Activated CD4-positive, alpha-beta T cell treated with anti-CD3 and anti-CD28 coated beads, Interleukin-2, Interleukin-4, amounts not matched to agents 100 ng/mL and 50 ng/mL, durations not matched to agents 16 hours and 8 hours (primary cell): ENCODE results near the gene BRSK1.
"Not testable (repeated sequence)": the region's sequence is repeated elsewhere in the genome, so short reads cannot be mapped to it uniquely, and the experiment has no call there.

Source experiments
- DNase-seq: peaks from one replicate; pipeline ENCODE4 v3.0.0-alpha.2; 2020; ENCODE audit warnings: low spot score

BRSK1 gene

GRCh38 chr19:55304279-55304978, 20.6 kb downstream of the BRSK1 start:
- peak; percentile 41 for DNase-seq

DNA sequence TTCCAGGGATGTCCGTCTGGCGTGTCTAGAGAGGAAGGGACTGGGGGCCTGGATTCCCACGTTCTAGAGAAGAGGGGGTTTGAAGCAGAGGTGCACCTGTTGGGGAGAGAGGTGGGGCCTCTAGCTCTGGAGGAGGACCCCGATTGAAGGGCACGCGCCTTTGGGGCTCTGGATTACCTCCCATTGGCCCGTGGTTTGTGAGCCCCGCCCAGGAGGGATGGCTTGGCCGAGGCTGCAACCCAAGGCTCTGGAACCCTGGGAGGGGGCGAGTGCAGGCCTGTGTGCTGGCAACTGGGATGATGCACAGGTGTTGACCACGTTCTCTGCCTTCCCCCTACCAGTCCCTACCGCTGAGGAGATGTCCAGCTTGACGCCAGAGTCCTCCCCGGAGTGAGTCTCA, 21.2 kb downstream of the BRSK1 start:
- DNase-seq, result no peak

DNA sequence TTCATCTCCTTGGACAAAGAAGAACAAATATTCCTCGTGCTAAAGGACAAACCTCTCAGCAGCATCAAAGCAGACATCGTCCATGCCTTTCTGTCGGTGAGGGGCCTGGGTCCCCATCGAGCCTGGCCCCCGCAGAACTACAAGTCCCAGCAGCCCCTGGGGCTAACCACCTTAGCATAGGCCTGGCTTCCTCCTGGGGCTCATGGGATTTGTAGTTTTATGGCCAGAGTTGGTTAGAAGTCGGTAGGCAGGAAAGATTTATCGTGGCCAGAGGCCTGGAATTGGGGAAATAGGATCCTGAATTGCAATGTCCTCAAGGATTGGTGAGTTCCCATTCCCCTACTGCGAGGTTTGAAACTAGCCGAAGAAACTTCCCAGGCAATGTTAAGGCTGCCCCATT, 21.7 kb downstream of the BRSK1 start:
- peak; percentile 56 for DNase-seq

- DNase-seq, result no peak
Measured at GRCh38 chr19:55305983-55306562, 22.3 kb downstream of the BRSK1 start.

DNA sequence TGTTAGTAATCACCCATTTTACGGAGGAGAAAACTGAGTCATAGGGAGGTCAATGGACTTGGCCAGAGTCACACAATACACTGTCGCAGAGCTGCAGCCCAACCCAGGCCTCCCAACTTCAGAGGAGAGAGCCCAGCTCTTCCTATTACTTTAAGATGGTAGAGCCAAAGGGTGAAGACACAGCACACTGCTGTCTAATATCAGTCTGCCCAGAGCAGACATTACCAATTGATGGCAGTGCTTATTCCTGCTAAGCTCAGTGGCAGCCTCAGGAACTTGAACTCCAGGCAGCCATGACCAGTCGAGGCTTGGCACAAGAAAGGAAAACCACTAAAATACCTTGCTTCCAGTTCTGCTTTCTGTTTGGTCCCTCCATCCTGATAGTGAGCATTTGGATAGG, 22.9 kb downstream of the BRSK1 start:
- DNase-seq, result no peak

DNA sequence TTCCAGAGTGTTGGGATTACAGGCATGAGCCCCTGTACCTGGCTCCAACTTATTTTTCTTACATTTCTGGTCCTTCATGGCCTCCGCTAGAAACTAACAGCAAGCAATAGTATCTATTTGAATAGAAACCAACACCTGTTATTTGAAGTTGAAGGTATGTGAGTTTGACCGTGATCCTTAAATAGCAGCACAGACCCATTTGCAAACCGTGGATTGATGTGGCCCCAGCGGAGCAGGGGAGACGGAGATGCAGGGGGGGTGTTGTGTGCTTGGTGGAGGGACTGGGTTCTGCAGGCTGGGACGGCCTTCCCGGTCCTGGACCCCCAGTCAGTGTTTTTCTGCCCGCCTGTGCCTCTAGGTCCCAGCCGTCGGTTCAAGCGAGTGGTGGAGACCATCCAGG, 24.5 kb downstream of the BRSK1 start:
- no peak for DNase-seq

DNA sequence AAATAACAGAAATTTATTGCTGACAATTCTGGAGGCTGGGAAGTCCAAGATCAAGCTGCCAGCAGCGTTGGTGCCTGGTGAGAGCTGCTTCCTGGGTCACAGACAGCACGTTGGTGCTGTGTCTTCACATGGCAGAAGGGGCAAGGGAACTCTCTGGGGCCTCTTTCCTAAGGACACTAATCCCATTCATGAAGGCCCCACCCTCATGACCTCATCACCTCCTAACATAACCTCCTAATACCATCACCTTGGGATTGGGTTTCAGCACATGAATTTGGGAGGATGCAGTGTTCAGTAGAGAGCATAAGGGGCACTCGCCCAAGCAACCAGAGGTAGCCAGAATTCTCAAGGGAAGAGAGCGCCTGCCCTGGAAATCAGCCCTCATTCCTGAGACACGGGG, 25.7 kb downstream of the BRSK1 start:
- DNase-seq, result no peak

- no peak for DNase-seq
Measured at GRCh38 chr19:55310498-55310897, 26.7 kb downstream of the BRSK1 start.

GRCh38 chr19:55311397-55311796, 27.6 kb downstream of the BRSK1 start:
- no peak for DNase-seq

DNA sequence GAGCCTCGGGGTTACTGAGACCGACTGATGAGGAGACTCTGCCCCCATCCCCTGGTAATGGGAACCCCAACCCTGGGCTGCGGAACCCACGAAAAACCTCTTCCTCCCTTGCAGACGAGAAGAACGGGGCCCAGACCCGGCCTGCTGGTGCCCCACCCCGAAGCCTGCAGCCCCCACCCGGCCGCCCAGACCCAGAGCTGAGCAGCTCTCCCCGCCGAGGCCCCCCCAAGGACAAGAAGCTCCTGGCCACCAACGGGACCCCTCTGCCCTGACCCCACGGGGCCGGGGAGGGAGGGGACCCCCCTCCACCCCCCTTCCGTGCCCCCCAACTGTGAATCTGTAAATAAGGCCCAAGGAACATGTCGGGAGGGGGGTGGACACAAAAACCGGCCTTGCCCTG, 28.0 kb downstream of the BRSK1 start:
- no peak for DNase-seq

- DNase-seq, result no peak
Measured at GRCh38 chr19:55312621-55313512, 29.1 kb downstream of the BRSK1 start.

- DNase-seq, result no peak
Measured at GRCh38 chr19:55314396-55314795, 30.6 kb downstream of the BRSK1 start.

GRCh38 chr19:55315956-55316525, 32.2 kb downstream of the BRSK1 start:
- no peak for DNase-seq

GRCh38 chr19:55316646-55317045, 32.8 kb downstream of the BRSK1 start:
- DNase-seq, result no peak

DNA sequence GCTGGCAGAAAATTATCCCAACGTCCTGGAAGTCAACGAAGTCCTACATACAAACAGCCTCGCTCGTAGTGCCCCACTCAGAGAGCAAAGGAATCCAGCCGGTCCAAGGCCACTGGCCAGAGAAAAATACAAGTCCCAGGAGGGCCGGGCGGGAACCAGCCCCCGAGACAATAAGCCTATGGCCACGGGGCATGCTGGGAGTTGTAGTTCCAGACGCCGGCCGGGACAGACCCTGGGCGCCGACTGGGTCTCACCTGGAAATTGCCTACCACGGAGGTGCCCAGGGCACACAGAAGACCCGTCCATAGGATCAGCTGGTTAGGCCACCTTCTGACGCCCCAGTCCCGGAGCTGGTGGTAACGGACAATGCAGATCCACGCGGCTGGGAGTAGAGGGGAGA, 36.0 kb downstream of the BRSK1 start:
- no peak for DNase-seq

- DNase-seq, result no peak
Measured at GRCh38 chr19:55320844-55321419, 37.1 kb downstream of the BRSK1 start.

- DNase-seq, result no peak
Measured at GRCh38 chr19:55321466-55322137, 37.8 kb downstream of the BRSK1 start.

DNA sequence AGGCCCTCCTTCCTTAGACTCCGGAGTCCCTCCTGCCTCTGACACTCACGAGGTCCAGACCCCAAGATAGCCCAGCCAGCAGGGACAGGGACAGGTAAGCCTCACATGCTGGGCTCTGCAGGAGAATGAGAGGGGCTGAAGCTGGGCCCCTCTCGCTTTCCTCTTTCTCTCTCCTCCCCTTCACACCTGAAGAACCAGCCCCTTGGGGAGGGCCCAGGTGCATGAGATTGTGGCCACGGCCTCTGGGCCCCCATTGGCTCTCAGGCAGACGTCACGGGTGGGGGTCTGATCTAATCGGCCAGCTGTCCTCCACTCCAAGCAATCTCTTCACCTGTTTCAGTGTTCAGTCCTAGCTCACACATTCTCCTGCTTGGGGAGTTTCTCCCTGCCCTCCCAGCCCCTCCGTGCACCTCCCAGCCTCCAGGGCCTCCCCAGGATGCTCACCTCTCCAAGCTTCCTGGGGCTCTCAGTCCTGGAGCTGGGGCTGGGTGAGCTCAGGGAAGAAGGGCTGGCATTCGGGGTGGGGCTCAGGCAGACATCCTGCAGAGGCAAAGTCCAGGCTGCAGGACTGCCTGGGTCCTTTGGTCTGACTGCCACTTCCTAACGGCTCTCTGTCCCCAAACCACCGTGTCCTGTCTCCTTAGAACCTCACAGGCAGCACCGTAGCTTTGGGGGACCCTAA, 38.5 kb downstream of the BRSK1 start:
- no peak for DNase-seq

- no peak for DNase-seq
Measured at GRCh38 chr19:55324662-55325061, 40.9 kb downstream of the BRSK1 start.

- DNase-seq, result no peak
Measured at GRCh38 chr19:55325172-55325571, 41.4 kb downstream of the BRSK1 start, which contains the start of gene TMEM150B. TMEM150B (minus strand) TSS chr19:55325341; CDS start chr19:55321036, 4,305 bp downstream.

DNA sequence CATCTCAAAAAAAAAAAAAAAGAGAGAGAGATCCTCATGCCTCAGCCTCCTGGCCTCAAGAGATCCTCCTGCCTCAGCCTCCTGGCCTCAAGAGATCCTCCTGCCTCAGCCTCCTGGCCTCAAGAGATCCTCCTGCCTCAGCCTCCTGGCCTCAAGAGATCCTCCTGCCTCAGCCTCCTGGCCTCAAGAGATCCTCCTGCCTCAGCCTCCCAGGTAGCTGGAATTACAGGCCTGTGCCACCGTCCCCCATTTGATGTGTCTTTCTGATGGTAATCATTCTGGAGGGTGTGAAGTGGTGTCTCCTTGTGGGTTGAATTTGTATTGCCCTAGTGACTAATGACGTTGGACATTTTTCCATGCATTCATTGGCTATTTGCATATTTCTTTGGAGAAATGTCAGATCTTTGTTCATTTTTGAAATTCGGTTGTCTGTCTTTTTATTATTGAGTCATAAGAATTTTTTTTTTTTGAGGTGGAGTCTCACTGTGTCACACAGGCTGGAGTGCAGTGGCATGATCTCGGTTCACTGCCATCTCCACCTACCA, 45.0 kb downstream of the BRSK1 start:
- DNase-seq, result not testable (repeated sequence)
